HL-60 (cell line): Measurements from ENCODE around the gene ROR1.

ENCODE experiments used
- GABPA ChIP-seq: IDR thresholded peaks from 2 replicates; pipeline ENCODE4 v1.6.1; 2012; ENCODE audit warnings: low read depth
- POLR2AphosphoS5 ChIP-seq: IDR thresholded peaks from 2 replicates; pipeline ENCODE4 v1.6.1; 2012; ENCODE audit warnings: low read depth

DNA sequence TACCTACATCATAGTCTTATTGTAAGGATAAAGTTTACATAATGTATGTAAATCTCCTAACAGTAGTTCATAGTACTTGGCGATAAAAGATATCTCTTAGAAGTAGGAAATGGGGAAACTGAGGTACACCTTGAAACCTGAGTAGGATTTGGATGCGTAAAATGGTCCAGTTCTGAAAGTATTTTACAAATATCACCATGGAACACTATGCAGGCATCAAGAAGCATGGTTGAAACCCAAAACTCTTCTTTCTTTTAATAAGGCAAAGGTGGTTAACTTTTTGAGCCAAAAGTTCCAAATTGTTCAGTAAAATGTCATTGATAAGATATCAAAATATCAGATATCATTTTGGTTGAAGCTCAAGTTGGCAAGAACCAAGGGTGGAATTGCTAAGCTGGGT is 46.0 kb downstream of the ROR1 start:
- no peak for TF ChIP-seq GABPA
- no peak for TF ChIP-seq POLR2AphosphoS5
